IPS-18c (cell line): ENCODE data around the gene IL15.

Source experiments
- H3K4me3 ChIP-seq: 2 replicates; pipeline ENCODE4 v1.7.0; 2013; ENCODE audit warnings: low read depth, mild to moderate bottlenecking, low read length, moderate library complexity; ENCODE audit not compliant: insufficient read depth
- H3K9me3 ChIP-seq: one replicate; pipeline ENCODE4 v1.6.1; 2013; ENCODE audit warnings: mild to moderate bottlenecking, low read length, moderate library complexity; ENCODE audit not compliant: control insufficient read depth, insufficient read depth

Gene IL15

GRCh38 chr4:141642063-141642462 is 5.7 kb downstream of the IL15 start:
- Histone ChIP-seq H3K4me3 (no peak overlapping the region), H3K9me3 (no peaks in the 10 kb centered on the region)

DNA sequence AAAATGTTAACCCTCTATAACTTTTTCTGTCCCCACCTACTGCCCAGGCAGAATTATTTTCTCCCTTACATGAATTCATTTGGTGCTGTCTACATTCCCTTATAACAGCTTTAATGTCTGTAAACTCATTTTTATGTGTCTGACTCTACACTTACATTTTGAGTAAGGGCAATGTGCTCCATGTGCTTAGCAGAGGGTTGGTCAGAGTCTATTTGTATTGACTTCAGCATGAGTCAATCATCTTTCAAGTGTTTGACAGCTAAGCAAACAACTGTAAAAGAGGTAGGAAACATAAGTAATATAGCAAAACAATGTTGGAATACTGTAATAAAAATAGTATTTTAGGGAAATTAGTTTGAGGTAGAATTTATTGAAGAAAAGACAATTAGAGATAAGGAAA is 6.3 kb downstream of the IL15 start:
- H3K4me3 ChIP-seq: no peak overlapping the region
- no peaks in the 10 kb centered on the region for H3K9me3 ChIP-seq

DNA sequence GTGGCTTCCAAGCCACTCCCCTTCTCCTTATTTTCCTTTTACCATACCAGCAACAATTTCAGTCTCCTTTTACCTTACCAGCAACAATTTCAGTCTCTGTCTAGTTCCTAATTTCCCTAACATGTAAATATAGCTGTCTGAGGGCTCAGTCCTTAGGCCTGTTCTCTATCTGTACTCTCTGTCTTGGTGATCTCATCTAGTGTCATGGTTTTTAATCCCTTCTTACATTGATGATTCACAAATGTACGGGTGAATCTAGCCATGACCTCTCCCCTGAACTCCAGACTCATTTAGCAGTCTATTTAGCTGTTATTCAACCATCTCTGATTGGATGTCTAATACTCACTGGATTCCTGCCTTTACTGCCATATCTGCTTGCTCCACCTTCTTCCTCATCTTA is 7.2 kb downstream of the IL15 start:
- Histone ChIP-seq H3K9me3 (no peaks in the 10 kb centered on the region), H3K4me3 (no peak overlapping the region)

- Histone ChIP-seq H3K9me3 (no peaks in the 10 kb centered on the region), H3K4me3 (no peak overlapping the region)
Measured at GRCh38 chr4:141645611-141646340, 9.4 kb downstream of the IL15 start.

- no peaks in the 10 kb centered on the region for H3K9me3 ChIP-seq
- H3K4me3 ChIP-seq: no peak overlapping the region
Measured at GRCh38 chr4:141646969-141647368, 10.6 kb downstream of the IL15 start.

DNA sequence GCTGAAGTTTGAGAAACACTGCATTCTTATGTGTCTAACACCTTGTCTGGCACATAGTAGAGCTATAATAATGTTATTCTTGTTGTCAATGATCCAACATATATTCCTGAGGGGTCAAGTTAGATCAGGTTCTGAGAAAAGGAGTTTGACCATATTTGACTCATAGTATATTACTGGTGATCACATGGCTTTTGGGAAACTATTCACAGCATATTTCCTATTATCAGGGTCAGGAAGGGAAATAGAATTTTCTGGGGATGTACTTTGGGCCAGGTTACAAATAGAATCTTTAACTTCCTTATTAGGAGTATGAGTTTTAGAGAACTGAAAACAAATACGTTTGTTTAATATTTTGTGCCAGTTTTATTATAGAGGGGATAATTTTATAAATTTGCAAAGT is 11.6 kb downstream of the IL15 start:
- no peak overlapping the region for H3K4me3 ChIP-seq
- no peaks in the 10 kb centered on the region for H3K9me3 ChIP-seq

DNA sequence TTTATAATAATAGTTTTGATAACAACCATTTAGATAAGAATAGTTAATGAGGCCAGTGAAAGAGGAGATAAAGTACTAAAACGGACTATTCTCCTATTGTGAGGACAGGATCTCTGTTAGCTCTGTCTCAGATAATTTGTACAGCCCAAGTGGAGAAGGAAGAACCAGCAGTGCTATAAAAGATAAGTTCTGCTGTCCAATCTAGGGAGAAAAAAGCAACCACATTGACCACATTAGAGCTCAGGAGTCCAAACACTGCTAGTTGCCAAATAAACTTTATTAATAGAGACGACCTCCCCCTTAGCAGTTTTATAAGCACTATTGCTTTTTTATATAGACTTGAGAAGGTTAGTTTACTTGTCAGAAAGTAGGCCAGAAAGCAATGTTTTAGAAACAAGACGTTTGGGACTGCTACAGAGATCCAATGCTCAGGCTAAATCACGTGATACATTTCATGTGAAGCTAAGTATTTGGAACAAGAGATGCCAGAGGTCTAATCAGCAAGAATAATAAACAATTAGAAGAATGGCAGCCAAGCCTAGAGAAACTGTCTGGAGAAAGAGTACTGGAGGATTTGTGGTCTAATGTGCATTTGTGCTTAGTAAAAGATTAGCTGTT is 15.9 kb downstream of the IL15 start:
- no peaks in the 10 kb centered on the region for H3K9me3 ChIP-seq

DNA sequence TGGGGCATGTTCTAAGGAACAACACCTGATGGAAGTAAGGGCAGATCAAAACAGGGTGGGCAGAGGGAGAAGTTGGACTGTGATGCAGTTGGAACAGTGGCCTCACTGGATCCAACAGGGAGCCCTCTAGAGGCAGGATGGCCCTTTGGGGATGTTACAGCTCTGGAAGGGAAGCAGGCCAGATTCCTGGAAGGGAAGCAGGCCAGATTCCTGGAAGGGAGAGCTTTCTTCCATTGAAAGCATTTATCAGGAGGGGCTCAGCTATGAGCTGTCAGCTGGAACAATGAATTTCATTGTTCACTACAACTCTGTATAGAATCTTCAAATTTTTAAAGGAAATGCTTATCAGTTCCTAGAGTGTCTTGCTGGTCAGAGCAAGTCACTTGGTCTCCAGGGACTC is 17.7 kb downstream of the IL15 start:
- H3K9me3 ChIP-seq: no peaks in the 10 kb centered on the region
- no peak overlapping the region for H3K4me3 ChIP-seq

More for the DNA sequence above, 15.9 kb downstream of the IL15 start:
- H3K4me3 ChIP-seq: no peak overlapping the region

GRCh38 chr4:141656031-141656430 is 19.6 kb downstream of the IL15 start:
- no peaks in the 10 kb centered on the region for H3K9me3 ChIP-seq
- H3K4me3 ChIP-seq: no peak overlapping the region

DNA sequence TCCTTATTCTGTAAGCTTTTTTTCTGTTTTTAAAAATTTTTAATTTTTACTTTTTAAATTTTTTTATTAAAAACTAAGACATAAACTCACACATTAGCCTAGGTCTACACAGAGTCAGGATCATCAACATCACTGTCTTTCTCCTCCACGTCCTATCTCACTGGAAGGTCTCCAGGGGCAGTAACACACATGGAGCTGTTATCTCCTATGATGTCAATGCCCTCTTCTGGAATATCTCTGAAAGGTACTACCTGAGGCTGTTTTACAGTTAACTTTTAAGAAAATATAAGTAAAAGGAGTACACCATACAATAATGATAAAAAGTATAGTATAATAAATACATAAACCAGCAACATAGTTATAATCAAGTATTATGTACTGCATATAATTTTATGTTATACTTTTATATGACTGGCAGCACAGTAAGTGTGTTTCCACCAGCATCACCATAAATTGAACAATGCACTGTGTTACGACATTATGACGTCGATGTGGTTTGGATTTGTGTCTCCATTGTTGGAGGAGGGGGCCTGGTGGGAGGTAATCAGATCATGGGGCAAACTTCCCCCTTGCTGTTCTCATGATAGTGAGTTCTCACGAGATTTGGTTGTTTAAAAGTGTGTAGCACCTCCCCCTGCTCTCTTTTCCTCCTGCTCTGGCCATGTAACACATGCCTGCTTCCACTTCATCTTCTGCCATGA is 21.3 kb downstream of the IL15 start:
- no peak overlapping the region for H3K4me3 ChIP-seq

DNA sequence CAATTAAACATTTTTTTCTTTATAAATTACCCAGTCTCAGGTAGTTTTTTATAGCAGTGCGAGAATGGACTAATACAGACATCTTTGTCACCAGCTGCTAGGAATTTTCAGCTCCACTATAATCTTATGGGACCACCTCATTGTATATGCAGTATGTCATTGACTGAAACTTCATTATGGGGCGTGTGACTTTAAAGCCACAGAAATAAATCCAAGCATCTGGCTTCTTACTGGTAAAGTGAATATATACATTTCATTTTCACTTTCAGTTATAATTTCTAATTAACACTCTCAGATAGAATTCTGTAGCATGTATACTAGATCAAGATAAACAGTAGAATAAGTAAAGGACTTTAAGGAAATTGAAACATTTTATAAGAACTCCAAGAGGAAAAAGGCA is 21.9 kb downstream of the IL15 start:
- H3K4me3 ChIP-seq: no peak overlapping the region
- H3K9me3 ChIP-seq: no peaks in the 10 kb centered on the region

More for the DNA sequence above, 21.3 kb downstream of the IL15 start:
- H3K9me3 ChIP-seq: no peaks in the 10 kb centered on the region

DNA sequence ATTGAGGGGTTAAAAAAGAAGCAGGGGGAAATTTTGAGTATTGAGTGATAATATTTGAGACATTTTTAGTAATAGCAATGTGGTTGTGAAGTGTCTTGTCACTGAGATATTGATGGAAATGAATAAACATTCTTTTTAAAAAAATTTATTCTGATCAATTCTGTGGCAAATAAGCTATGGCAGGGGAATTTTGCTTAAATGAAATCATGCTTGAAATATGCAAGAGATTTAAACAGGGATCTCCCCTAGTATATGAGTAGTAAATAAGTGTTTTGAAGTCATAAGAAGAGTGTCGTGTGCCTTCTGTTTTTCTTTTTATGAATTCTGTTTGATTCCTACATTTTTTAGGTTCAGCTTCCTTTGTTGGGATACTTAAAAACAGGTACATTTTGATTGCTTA is 23.2 kb downstream of the IL15 start:
- Histone ChIP-seq H3K9me3 (no peaks in the 10 kb centered on the region), H3K4me3 (no peak overlapping the region)

DNA sequence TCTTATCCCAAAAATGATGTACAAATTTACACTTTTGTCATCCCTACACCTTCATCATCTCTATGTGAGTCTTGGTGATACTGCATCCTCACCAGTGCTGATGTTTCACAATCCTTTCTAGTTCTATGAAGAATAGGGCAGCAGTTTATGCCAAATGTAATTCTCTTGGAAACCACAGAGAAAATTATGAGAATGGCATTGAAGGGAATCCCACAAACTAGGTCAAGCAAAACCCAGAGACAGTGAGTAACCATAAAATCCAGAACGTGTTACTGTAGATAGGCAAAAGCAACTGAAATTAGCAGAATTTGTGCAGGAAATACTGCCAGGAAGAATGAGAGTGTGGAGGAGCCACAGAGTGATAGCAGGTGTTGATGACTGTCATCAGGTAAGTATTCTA is 24.5 kb downstream of the IL15 start:
- Histone ChIP-seq H3K4me3 (no peak overlapping the region), H3K9me3 (no peaks in the 10 kb centered on the region)

- no peaks in the 10 kb centered on the region for H3K9me3 ChIP-seq
- H3K4me3 ChIP-seq: no peak overlapping the region
Measured at GRCh38 chr4:141668200-141668910, 32.0 kb downstream of the IL15 start.

GRCh38 chr4:141669501-141669900 is 33.1 kb downstream of the IL15 start:
- H3K4me3 ChIP-seq: no peak overlapping the region

GRCh38 chr4:141675384-141675783 is 39.0 kb downstream of the IL15 start:
- Histone ChIP-seq H3K4me3 (no peak overlapping the region), H3K9me3 (no peaks in the 10 kb centered on the region)

More at GRCh38 chr4:141669501-141669900, 33.1 kb downstream of the IL15 start:
- H3K9me3 ChIP-seq: no peaks in the 10 kb centered on the region

DNA sequence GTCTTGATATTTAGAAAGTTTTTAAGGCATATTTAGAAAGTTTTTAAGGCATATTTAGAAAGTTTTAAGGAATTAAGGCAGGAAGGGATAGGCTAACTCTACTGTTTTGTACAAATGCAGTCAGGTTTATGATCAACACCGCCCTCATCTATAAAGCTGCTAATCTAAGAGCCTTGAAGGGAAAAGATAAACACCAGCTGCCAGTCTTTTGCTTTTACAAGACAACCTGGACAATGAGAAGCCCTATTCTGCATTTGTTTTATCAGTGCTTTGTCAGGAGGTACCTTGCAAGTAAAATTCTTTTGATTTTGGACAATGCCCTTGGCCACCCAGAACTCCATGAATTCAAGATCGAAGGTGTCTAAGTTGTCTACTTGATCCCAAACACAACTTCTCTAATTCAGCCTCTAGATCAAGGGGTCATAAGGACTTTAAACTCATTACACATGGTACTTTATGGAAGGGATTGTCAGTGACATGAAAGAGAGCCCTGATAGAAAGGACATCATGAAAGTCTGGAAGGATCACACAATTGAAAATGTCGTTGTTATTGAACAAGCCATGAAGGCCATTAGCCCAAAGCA is 39.8 kb downstream of the IL15 start:
- no peak overlapping the region for H3K4me3 ChIP-seq
- H3K9me3 ChIP-seq: no peaks in the 10 kb centered on the region
